HEK293 (cell line): ENCODE results near the gene UBE2M.

ENCODE experiments used
- BCL11B ChIP-seq: fragments of 450-650 bp; formaldehyde crosslinking; IDR thresholded peaks from 2 replicates; pipeline ENCODE4 v1.5.1; 2016; ENCODE audit warnings: low read depth, missing biosample characterization, missing genetic modification characterization
- CTCF ChIP-seq: fragments of 450-650 bp; formaldehyde crosslinking; IDR thresholded peaks from 2 replicates; pipeline ENCODE4 v1.5.1; 2016; ENCODE audit warnings: missing biosample characterization, missing genetic modification characterization
- FEZF1 ChIP-seq: fragments of 450-650 bp; formaldehyde crosslinking; IDR thresholded peaks from 2 replicates; pipeline ENCODE4 v1.5.1; 2016; ENCODE audit warnings: missing biosample characterization, missing genetic modification characterization
- KLF10 ChIP-seq: fragments of 450-650 bp; IDR thresholded peaks from 2 replicates; pipeline ENCODE4 v1.5.1; 2018; ENCODE audit warnings: missing biosample characterization, mild to moderate bottlenecking, missing genetic modification characterization
- SCRT1 ChIP-seq: fragments of 450-650 bp; formaldehyde crosslinking; IDR thresholded peaks from 2 replicates; pipeline ENCODE4 v1.5.1; 2016; ENCODE audit warnings: missing biosample characterization, missing genetic modification characterization, borderline replicate concordance
- SETDB1 ChIP-seq: IDR thresholded peaks from one replicate; pipeline ENCODE4 v1.6.1; 2017; ENCODE audit warnings: mild to moderate bottlenecking, low read length, moderate library complexity, mixed read lengths; ENCODE audit not compliant: insufficient read length
- ZBTB17 ChIP-seq: fragments of 450-650 bp; formaldehyde crosslinking; IDR thresholded peaks from 2 replicates; pipeline ENCODE4 v1.5.1; 2016; ENCODE audit warnings: missing biosample characterization, missing genetic modification characterization
- ZFP37 ChIP-seq: fragments of 450-650 bp; formaldehyde crosslinking; IDR thresholded peaks from 2 replicates; pipeline ENCODE4 v1.5.1; 2016; ENCODE audit warnings: missing biosample characterization, missing genetic modification characterization
- ZNF132 ChIP-seq: fragments of 450-650 bp; formaldehyde crosslinking; IDR thresholded peaks from 2 replicates; pipeline ENCODE4 v1.5.1; 2017; ENCODE audit warnings: missing biosample characterization, missing genetic modification characterization, borderline replicate concordance
- ZNF148 ChIP-seq: fragments of 450-650 bp; formaldehyde crosslinking; IDR thresholded peaks from 2 replicates; pipeline ENCODE4 v1.5.0; 2017; ENCODE audit warnings: missing biosample characterization, missing genetic modification characterization, borderline replicate concordance
- ZNF157 ChIP-seq: fragments of 450-650 bp; formaldehyde crosslinking; IDR thresholded peaks from 2 replicates; pipeline ENCODE4 v1.5.1; 2016; ENCODE audit warnings: missing biosample characterization, missing genetic modification characterization
- ZNF169 ChIP-seq: fragments of 450-650 bp; formaldehyde crosslinking; IDR thresholded peaks from 2 replicates; pipeline ENCODE4 v1.5.1; 2016; ENCODE audit warnings: missing biosample characterization, missing genetic modification characterization
- ZNF2 ChIP-seq: fragments of 450-650 bp; formaldehyde crosslinking; IDR thresholded peaks from 2 replicates; pipeline ENCODE4 v1.5.1; 2016; ENCODE audit warnings: missing biosample characterization, missing genetic modification characterization
- ZNF202 ChIP-seq: fragments of 450-650 bp; formaldehyde crosslinking; IDR thresholded peaks from 2 replicates; pipeline ENCODE4 v1.5.1; 2016; ENCODE audit warnings: missing biosample characterization, missing genetic modification characterization, borderline replicate concordance
- ZNF214 ChIP-seq: fragments of 450-650 bp; formaldehyde crosslinking; IDR thresholded peaks from 2 replicates; pipeline ENCODE4 v1.5.1; 2017; ENCODE audit warnings: missing biosample characterization, mild to moderate bottlenecking, missing genetic modification characterization, borderline replicate concordance
- ZNF223 ChIP-seq: fragments of 450-650 bp; formaldehyde crosslinking; IDR thresholded peaks from 2 replicates; pipeline ENCODE4 v1.5.1; 2016; ENCODE audit warnings: missing biosample characterization, missing genetic modification characterization
- ZNF23 ChIP-seq: fragments of 450-650 bp; formaldehyde crosslinking; IDR thresholded peaks from 2 replicates; pipeline ENCODE4 v1.5.1; 2016; ENCODE audit warnings: missing biosample characterization, missing genetic modification characterization, borderline replicate concordance
- ZNF311 ChIP-seq: fragments of 450-650 bp; formaldehyde crosslinking; IDR thresholded peaks from 2 replicates; pipeline ENCODE4 v1.5.1; 2017; ENCODE audit warnings: missing biosample characterization, missing genetic modification characterization, borderline replicate concordance
- ZNF366 ChIP-seq: fragments of 450-650 bp; formaldehyde crosslinking; conservative IDR thresholded peaks from 2 replicates; pipeline ENCODE4 v1.5.1; 2016; ENCODE audit warnings: missing biosample characterization, missing genetic modification characterization
- ZNF37A ChIP-seq: fragments of 450-650 bp; IDR thresholded peaks from 2 replicates; pipeline ENCODE4 v1.5.1; 2018; ENCODE audit warnings: missing biosample characterization, missing genetic modification characterization
- ZNF394 ChIP-seq: fragments of 450-650 bp; formaldehyde crosslinking; IDR thresholded peaks from 2 replicates; pipeline ENCODE4 v1.5.1; 2016; ENCODE audit warnings: missing biosample characterization, missing genetic modification characterization, mild to moderate bottlenecking, moderate library complexity, borderline replicate concordance
- ZNF423 ChIP-seq: fragments of 450-650 bp; formaldehyde crosslinking; IDR thresholded peaks from 2 replicates; pipeline ENCODE4 v1.5.1; 2016; ENCODE audit warnings: missing biosample characterization, missing genetic modification characterization
- ZNF544 ChIP-seq: fragments of 450-650 bp; formaldehyde crosslinking; IDR thresholded peaks from 2 replicates; pipeline ENCODE4 v1.5.0; 2017; ENCODE audit warnings: missing biosample characterization, missing genetic modification characterization
- ZNF664 ChIP-seq: fragments of 450-650 bp; formaldehyde crosslinking; IDR thresholded peaks from 2 replicates; pipeline ENCODE4 v1.5.1; 2016; ENCODE audit warnings: missing biosample characterization, missing genetic modification characterization
- ZNF701 ChIP-seq: fragments of 450-650 bp; formaldehyde crosslinking; IDR thresholded peaks from 2 replicates; pipeline ENCODE4 v1.5.1; 2016; ENCODE audit warnings: missing biosample characterization, missing genetic modification characterization
- ZNF707 ChIP-seq: fragments of 450-650 bp; formaldehyde crosslinking; IDR thresholded peaks from 2 replicates; pipeline ENCODE4 v1.5.1; 2016; ENCODE audit warnings: missing biosample characterization, missing genetic modification characterization
- ZSCAN23 ChIP-seq: fragments of 450-650 bp; formaldehyde crosslinking; IDR thresholded peaks from 2 replicates; pipeline ENCODE4 v1.5.1; 2016; ENCODE audit warnings: missing biosample characterization, missing genetic modification characterization
- ZSCAN30 ChIP-seq: fragments of 450-650 bp; IDR thresholded peaks from 2 replicates; pipeline ENCODE4 v1.5.1; 2018; ENCODE audit warnings: missing biosample characterization, mild to moderate bottlenecking, missing genetic modification characterization, moderate library complexity
- ZSCAN4 ChIP-seq: fragments of 450-650 bp; formaldehyde crosslinking; IDR thresholded peaks from 2 replicates; pipeline ENCODE4 v1.5.1; 2017; ENCODE audit warnings: missing biosample characterization, missing genetic modification characterization
- TF ChIP-seq, protein P1 (sequence below): fragments of 450-650 bp; formaldehyde crosslinking; IDR thresholded peaks from 2 replicates; pipeline ENCODE4 v1.5.1; 2016; ENCODE audit warnings: missing biosample characterization, missing genetic modification characterization
- TF ChIP-seq, protein P2 (sequence below): fragments of 450-650 bp; formaldehyde crosslinking; optimal IDR thresholded peaks from 2 replicates; pipeline ENCODE3; 2016; ENCODE audit warnings: missing biosample characterization, mild to moderate bottlenecking, missing genetic modification characterization

UBE2M gene

GRCh38 chr19:58519355-58520256, 38.8 kb downstream of the UBE2M start, which contains the start of gene ZBTB45 (continued):
- TF ChIP-seq ZBTB17 (tag by site-specific recombination) (peak; percentile 97), ZNF707 (tag by site-specific recombination) (no peak; the same call in 1 of the 2 replicates), ZNF664 (tag by site-specific recombination) (peak; percentile 67; the same call in 1 of the 2 replicates), SETDB1 (no peak), ZSCAN4 (peak; percentile 79; the same call in 1 of the 2 replicates), FEZF1 (peak; percentile 52), ZNF37A (tag by site-specific recombination) (no peak), ZNF169 (tag by site-specific recombination) (no peak), ZNF202 (tag by site-specific recombination) (no peak), ZNF544 (no peak), ZSCAN23 (peak; percentile 72), ZNF214 (no peak), ZNF423 (0 out of 2 replicates have a peak, but pooled peaks have one; percentile 16), ZNF157 (tag by site-specific recombination) (no peak), ZNF366 (peak; percentile 53; the same call in 1 of the 2 replicates), ZNF23 (tag by site-specific recombination) (peak; percentile 53; the same call in 1 of the 2 replicates), ZNF132 (tag by site-specific recombination) (no peak), ZSCAN30 (tag by site-specific recombination) (peak; percentile 99), ZFP37 (peak; percentile 98), ZNF148 (tag by site-specific recombination) (peak; percentile 15; the same call in 1 of the 2 replicates), SCRT1 (tag by site-specific recombination) (no peak), KLF10 (tag by site-specific recombination) (peak; percentile 94), BCL11B (tag by site-specific recombination) (peak; percentile 99), ZNF223 (tag by site-specific recombination) (no peak), ZNF311 (tag by site-specific recombination) (no peak), ZNF394 (tag by site-specific recombination) (peak; percentile 87), ZNF2 (tag by site-specific recombination) (peak; percentile 99), ZNF701 (tag by site-specific recombination) (no peak), CTCF (peak; percentile 99)
- TF ChIP-seq, protein P1, sequence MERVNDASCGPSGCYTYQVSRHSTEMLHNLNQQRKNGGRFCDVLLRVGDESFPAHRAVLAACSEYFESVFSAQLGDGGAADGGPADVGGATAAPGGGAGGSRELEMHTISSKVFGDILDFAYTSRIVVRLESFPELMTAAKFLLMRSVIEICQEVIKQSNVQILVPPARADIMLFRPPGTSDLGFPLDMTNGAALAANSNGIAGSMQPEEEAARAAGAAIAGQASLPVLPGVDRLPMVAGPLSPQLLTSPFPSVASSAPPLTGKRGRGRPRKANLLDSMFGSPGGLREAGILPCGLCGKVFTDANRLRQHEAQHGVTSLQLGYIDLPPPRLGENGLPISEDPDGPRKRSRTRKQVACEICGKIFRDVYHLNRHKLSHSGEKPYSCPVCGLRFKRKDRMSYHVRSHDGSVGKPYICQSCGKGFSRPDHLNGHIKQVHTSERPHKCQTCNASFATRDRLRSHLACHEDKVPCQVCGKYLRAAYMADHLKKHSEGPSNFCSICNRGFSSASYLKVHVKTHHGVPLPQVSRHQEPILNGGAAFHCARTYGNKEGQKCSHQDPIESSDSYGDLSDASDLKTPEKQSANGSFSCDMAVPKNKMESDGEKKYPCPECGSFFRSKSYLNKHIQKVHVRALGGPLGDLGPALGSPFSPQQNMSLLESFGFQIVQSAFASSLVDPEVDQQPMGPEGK, result peak; percentile 99
- TF ChIP-seq, protein P2, sequence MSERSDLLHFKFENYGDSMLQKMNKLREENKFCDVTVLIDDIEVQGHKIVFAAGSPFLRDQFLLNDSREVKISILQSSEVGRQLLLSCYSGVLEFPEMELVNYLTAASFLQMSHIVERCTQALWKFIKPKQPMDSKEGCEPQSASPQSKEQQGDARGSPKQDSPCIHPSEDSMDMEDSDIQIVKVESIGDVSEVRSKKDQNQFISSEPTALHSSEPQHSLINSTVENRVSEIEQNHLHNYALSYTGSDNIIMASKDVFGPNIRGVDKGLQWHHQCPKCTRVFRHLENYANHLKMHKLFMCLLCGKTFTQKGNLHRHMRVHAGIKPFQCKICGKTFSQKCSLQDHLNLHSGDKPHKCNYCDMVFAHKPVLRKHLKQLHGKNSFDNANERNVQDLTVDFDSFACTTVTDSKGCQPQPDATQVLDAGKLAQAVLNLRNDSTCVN (tag by site-specific recombination), result peak; percentile 95
